Measurements from ENCODE around the gene TMEM256. TPM values are rescaled to one million over a fixed set of nuclear protein-coding genes. Genes with fewer than 3 reads are reported as not detected.

Gene TMEM256
- total RNA-seq, 1 experiment from 2014 or later: 55.4 TPM

GRCh38 chr17:7356756-7357155 is 47.1 kb downstream of the TMEM256 start:
- Histone ChIP-seq H3K9me2 (ENCODE audit: insufficient read depth) (no peaks in the 10 kb centered on the region), H3K4me1 (replicated peaks; ENCODE audit: insufficient read depth) (peaks cover 21% of the 10 kb centered on the region; the same call in 1 of the 2 replicates), H3K27ac (no peak overlapping the region), H3F3A (ENCODE audit: insufficient read depth, low read depth) (peaks cover 16% of the 10 kb centered on the region; the same call in 1 of the 2 replicates), H3K4me3 (no peak overlapping the region), H3K27me3 (ENCODE audit: insufficient read depth, low read depth) (no peaks in the 10 kb centered on the region), H3K36me3 (ENCODE audit: low read depth) (no peaks in the 10 kb centered on the region), H2AFZ (no peak overlapping the region), H3K4me2 (no peak overlapping the region), H3K79me2 (ENCODE audit: low read depth) (peaks cover 25% of the 10 kb centered on the region), H4K20me1 (ENCODE audit: insufficient read depth) (peaks cover 15% of the 10 kb centered on the region), H3K9me3 (ENCODE audit: insufficient read depth, low read depth) (no peaks in the 10 kb centered on the region)
- intact Hi-C loops (cut with micrococcal nuclease; ENCODE audit: unreplicated experiment): loop anchor here (1.0 to 5.0 kb wide), 5 partner anchors 24 to 332 kb away; partner anchors contain the start of genes SENP3, TMEM102, TNK1 and WRAP53
- POLR2A ChIA-PET (ENCODE audit: unreplicated experiment): interaction anchor here (0.6 kb wide), 2 partner anchors 203 to 357 kb away, joined by 3 to 6 read pairs; no protein-coding TSS in a partner anchor
- CTCF ChIA-PET: interaction anchor here (0.7 to 1.1 kb wide), 2 partner anchors 151 to 321 kb away, joined by 3 read pairs; partner anchors contain the start of gene SLC16A13
- no peak for DNase-seq
- BruUV-seq (replicated peaks): no TSS peak
- TF ChIP-seq CTCF (conservative IDR thresholded peaks at IDR 0.05): no peak
- no peak for TF ChIP-seq EZH2 (IDR thresholded peaks at IDR 0.05; ENCODE audit: low read depth)

GRCh38 chr17:7356072-7356549 is 47.8 kb downstream of the TMEM256 start:
- DNase-seq: peak; percentile 58 to 92
- intact Hi-C loops (cut with micrococcal nuclease; ENCODE audit: unreplicated experiment): loop anchor here (1.0 to 5.0 kb wide), 5 partner anchors 25 to 333 kb away; partner anchors contain the start of genes SENP3, TMEM102, TNK1 and WRAP53
- POLR2A ChIA-PET (ENCODE audit: unreplicated experiment): interaction anchor here (0.6 to 1.0 kb wide), 3 partner anchors 48 to 358 kb away, joined by 3 to 6 read pairs (median 4); partner anchors contain the start of gene TMEM256
- peaks cover 20% of the 10 kb centered on the region for H3F3A ChIP-seq (ENCODE audit: insufficient read depth, low read depth)
- no peak overlapping the region for H2AFZ ChIP-seq
- H3K4me2 ChIP-seq: peak overlapping the region; percentile 50; the same call in 1 of the 2 replicates
- CTCF ChIA-PET: interaction anchor here (0.6 to 1.6 kb wide), 5 partner anchors 85 to 320 kb away, joined by 3 to 6 read pairs (median 3); partner anchors contain the start of genes POLR2A and SLC16A13
- no peaks in the 10 kb centered on the region for H3K27me3 ChIP-seq (ENCODE audit: insufficient read depth, low read depth)
- TF ChIP-seq CTCF (conservative IDR thresholded peaks at IDR 0.05): peak; percentile 77
- no peak for TF ChIP-seq EZH2 (IDR thresholded peaks at IDR 0.05; ENCODE audit: low read depth)
- H3K79me2 ChIP-seq (ENCODE audit: low read depth): peaks cover 28% of the 10 kb centered on the region
- peaks cover 21% of the 10 kb centered on the region; the same call in 1 of the 2 replicates for H3K4me1 ChIP-seq (replicated peaks; ENCODE audit: insufficient read depth)
- no peak overlapping the region for H3K4me3 ChIP-seq
- BruUV-seq (replicated peaks): no TSS peak
- no peaks in the 10 kb centered on the region for H3K36me3 ChIP-seq (ENCODE audit: low read depth)
- no peak overlapping the region for H3K27ac ChIP-seq
- H3K9me2 ChIP-seq (ENCODE audit: insufficient read depth): no peaks in the 10 kb centered on the region
- H4K20me1 ChIP-seq (ENCODE audit: insufficient read depth): peaks cover 15% of the 10 kb centered on the region
- no peaks in the 10 kb centered on the region for H3K9me3 ChIP-seq (ENCODE audit: insufficient read depth, low read depth)

GRCh38 chr17:7355573-7355972 is 48.3 kb downstream of the TMEM256 start:
- H3F3A ChIP-seq (ENCODE audit: insufficient read depth, low read depth): peaks cover 25% of the 10 kb centered on the region
- H4K20me1 ChIP-seq (ENCODE audit: insufficient read depth): peaks cover 15% of the 10 kb centered on the region
- no peak overlapping the region for H3K27ac ChIP-seq
- no peak overlapping the region for H2AFZ ChIP-seq
- H3K4me2 ChIP-seq: no peak overlapping the region
- ChIA-PET POLR2A (ENCODE audit: unreplicated experiment) (interaction anchor here (1.0 kb wide), 1 partner anchor 48 kb away, joined by 4 read pairs; the partner anchor contains the start of gene TMEM256), CTCF (interaction anchor here (0.6 to 1.6 kb wide), 5 partner anchors 25 to 205 kb away, joined by 3 to 9 read pairs (median 6); partner anchors contain the start of gene POLR2A)
- H3K9me3 ChIP-seq (ENCODE audit: insufficient read depth, low read depth): no peaks in the 10 kb centered on the region
- DNase-seq: no peak
- no TSS peak for BruUV-seq (replicated peaks)
- TF ChIP-seq EZH2 (IDR thresholded peaks at IDR 0.05; ENCODE audit: low read depth) (no peak), CTCF (conservative IDR thresholded peaks at IDR 0.05) (no peak)
- intact Hi-C loops (cut with micrococcal nuclease; ENCODE audit: unreplicated experiment): loop anchor here (5.0 kb wide), 1 partner anchor 147 kb away; no protein-coding TSS in a partner anchor
- no peaks in the 10 kb centered on the region for H3K9me2 ChIP-seq (ENCODE audit: insufficient read depth)
- H3K4me1 ChIP-seq (replicated peaks; ENCODE audit: insufficient read depth): peaks cover 21% of the 10 kb centered on the region; the same call in 1 of the 2 replicates
- no peak overlapping the region for H3K4me3 ChIP-seq
- no peaks in the 10 kb centered on the region for H3K36me3 ChIP-seq (ENCODE audit: low read depth)
- H3K27me3 ChIP-seq (ENCODE audit: insufficient read depth, low read depth): no peaks in the 10 kb centered on the region
- H3K79me2 ChIP-seq (ENCODE audit: low read depth): peaks cover 34% of the 10 kb centered on the region
